Cardiac atrium fibroblast (primary cell): ENCODE data around the gene ITGB2. TPM values are rescaled to one million over a fixed set of nuclear protein-coding genes. Genes with fewer than 3 reads are reported as not detected.

Experiments used
- total RNA-seq: library from RNA; depleted of rRNA; stranded (reverse); fragments of >200 nt; gene quantifications from 2 replicates; pipeline ENCODE4 v1.2.3, GENCODE V29; 2015

ITGB2 gene
- total RNA-seq: 0.16 TPM in 1 of 2 replicates, not detected in the other

DNA sequence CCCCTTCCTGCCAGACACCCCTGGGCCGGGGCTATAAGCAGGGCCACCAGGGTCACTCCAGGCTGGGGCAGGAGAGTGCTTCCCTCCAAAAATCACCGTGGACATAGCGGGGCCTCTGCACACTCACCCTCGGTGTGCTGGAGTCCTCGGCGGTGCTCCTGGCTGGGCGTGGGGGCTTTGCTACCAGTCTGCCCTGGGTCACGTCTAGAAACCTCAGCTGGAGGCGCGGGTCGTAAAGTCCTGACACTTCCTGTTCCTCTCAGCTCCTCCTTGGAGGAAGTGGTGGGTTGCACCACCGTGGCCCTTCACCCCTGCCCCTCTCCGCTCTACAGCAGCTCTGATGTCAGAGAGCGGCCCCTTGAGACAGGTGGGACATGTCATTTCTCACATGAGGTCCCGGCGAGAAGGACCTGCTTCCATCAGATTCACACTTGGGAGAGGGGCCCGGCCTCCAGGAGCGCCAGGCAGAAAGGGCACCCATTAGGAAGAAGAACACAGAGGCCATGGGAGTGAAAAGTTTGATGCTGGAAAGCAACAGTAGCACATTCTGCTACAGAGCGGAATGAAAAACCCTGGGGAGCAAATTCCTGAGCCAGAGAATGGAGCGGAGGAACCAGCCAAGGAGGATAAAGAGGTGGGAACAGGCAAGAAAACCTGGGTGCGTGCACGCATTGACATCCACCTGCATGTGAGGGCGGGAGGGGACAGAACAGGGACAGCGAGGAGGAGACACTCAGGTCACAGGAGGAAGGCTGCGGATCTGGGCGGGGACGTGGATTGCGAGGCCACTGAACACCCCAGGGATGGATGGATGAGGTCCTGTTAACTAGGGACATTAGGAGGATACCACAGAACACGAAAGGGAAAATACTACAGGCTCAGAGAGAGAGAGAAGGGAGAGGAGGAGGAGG is at the start of gene ITGB2:
TSS of gene ITGB2 (minus strand) at position 206 of the 911 bp plus-strand sequence. CDS start 10,117 bp downstream, outside the sequence.

DNA sequence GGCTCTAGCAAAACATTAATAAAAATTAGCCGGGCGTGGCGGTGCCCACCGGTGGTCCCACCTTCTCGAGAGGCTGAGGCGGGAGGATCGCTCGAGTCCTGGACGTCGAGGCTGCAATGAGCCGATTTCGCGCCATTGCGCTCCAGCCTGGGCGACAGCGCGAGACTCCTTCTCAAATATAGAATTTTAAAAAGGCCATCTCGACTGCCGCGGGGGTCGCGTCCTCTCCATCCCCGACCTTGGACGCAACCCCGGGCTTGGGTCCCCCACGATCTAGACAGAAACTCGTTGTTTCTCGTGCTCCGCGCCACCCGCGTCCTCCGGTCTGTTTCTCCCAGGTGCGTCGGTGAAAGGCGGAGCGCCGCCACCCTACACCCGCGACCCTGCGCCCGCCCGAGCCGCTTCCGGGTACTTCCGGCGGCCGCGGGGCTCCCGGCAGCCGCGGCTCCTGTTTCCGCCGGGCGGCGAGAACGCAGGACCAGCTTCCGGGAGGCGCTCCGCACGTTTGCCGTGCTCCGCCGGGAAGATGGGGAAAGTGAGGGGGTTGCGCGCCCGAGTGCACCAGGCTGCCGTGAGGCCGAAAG is 18.9 kb upstream of the ITGB2 start, which contains the start of gene SLX9:
TSS of gene SLX9 (plus strand) at position 498 of the 584 bp plus-strand sequence. CDS start at position 527, 29 bp downstream.

DNA sequence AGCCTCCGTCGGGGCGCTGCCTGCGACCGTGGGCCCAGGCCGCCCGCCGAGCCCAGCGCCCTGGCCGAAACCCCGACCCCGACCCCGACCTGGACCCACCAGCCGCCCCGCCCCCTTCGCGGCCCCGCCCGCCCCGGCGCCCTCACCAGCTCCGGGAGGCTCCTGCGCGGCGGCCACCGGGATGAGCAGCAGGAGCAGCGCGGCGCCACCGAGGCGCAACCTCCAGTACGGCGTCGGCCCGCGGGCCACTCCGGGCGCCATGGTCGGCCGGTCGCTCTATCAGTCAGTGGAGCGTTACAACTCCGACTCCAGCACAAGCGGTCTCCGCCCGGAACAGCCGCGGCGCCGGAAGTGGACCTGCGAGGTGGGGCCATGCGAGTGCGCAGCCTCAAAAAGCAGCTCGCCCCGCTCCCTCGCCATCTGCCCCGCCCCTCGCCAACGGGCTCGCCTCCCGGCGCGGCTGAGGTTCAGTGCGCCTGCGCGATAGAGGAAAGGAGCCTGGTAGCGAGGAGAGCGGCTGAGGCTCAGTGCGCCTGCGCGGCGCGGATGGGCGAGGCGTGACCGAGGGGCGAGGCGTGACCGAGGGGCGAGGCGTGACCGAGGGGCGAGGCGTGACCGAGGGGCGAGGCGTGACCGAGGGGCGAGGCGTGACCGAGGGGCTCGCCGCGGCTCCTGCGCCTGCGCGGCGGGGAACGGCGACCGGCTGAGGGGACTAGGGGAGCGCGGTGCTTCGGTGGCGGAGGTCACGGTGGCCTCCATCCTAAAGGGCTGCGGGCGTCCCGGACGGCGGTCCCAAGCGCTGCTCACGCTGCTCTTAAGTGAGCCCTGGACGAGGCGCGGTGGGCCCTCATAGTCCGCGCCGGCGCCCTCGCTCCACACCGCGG is 47.1 kb downstream of the ITGB2 start, which contains the start of gene PTTG1IP:
TSS of gene PTTG1IP (minus strand) at position 335 of the 884 bp plus-strand sequence. CDS start at position 261, 74 bp downstream.

Other genes starting within 250 kb of the ITGB2 start
- not detected in 2 replicates for gene KRTAP12-1, start 238.7 kb downstream of the ITGB2 start, total RNA-seq
- not detected in 2 replicates for gene KRTAP10-12, start 223.7 kb downstream of the ITGB2 start, total RNA-seq
- gene TSPEAR, start 209.3 kb downstream of the ITGB2 start, total RNA-seq: not detected in 2 replicates
- 33.4 and 43.9 TPM in 2 replicates for gene UBE2G2, start 119.1 kb downstream of the ITGB2 start, total RNA-seq
- 59.6 and 64.6 TPM in 2 replicates for gene SUMO3, start 102.8 kb downstream of the ITGB2 start, total RNA-seq
- gene PTTG1IP, start 47.2 kb downstream of the ITGB2 start, total RNA-seq: 292 and 302 TPM in 2 replicates
- 20.9 and 22.9 TPM in 2 replicates for gene SLX9, start 19.1 kb upstream of the ITGB2 start, total RNA-seq
- 28.3 and 29.8 TPM in 2 replicates for gene ADARB1, start 153.7 kb upstream of the ITGB2 start, total RNA-seq